OCI-LY3 (cell line): ENCODE results near the gene TNS3.

Source experiments
- H2AFZ ChIP-seq: fragments of 200-600, 300-600 bp; shearing (Covaris generic); 2 replicates; pipeline ENCODE4 v1.6.0; 2014; ENCODE audit warnings: antibody characterized with exemption, low read depth, low read length
- H3K27ac ChIP-seq: fragments of 200-600, 300-600 bp; sonication (generic); 2 replicates; pipeline ENCODE4 v1.5.1; 2014; ENCODE audit warnings: mild to moderate bottlenecking, low read length, moderate library complexity, mixed read lengths
- H3K27me3 ChIP-seq: fragments of 200-600, 300-600 bp; sonication (generic); 2 replicates; pipeline ENCODE4 v1.6.1; 2014; ENCODE audit warnings: low read depth, low read length, mixed read lengths
- H3K36me3 ChIP-seq: fragments of 200-600, 300-600 bp; sonication (generic); replicated peaks from 2 replicates; pipeline ENCODE3; 2014; ENCODE audit warnings: low read depth, low read length, mixed read lengths
- H3K4me1 ChIP-seq: fragments of 300-600, 200-600 bp; sonication (generic); 2 replicates; pipeline ENCODE4 v1.6.1; 2014; ENCODE audit warnings: low read length, mixed read lengths
- H3K4me2 ChIP-seq: fragments of 200-600, 300-600 bp; sonication (generic); 2 replicates; pipeline ENCODE4 v1.6.1; 2014; ENCODE audit warnings: low read length, mixed read lengths
- H3K4me3 ChIP-seq: fragments of 300-600, 200-600 bp; sonication (generic); 2 replicates; pipeline ENCODE4 v1.5.1; 2014; ENCODE audit warnings: antibody characterized with exemption, mild to moderate bottlenecking, low read length, moderate library complexity
- H3K79me2 ChIP-seq: fragments of 300-600, 200-600 bp; shearing (Covaris generic); 2 replicates; pipeline ENCODE4 v1.6.1; 2014; ENCODE audit warnings: mild to moderate bottlenecking, low read length, mixed read lengths
- H3K9ac ChIP-seq: fragments of 300-600, 200-600 bp; shearing (Covaris generic); 2 replicates; pipeline ENCODE4 v1.6.0; 2014; ENCODE audit warnings: mild to moderate bottlenecking, low read length, moderate library complexity
- H3K9me3 ChIP-seq: fragments of 200-600, 300-600 bp; shearing (Covaris generic); 2 replicates; pipeline ENCODE4 v1.6.1; 2014; ENCODE audit warnings: low read length, mixed read lengths; ENCODE audit not compliant: insufficient read depth
- H4K20me1 ChIP-seq: fragments of 200-600, 300-600 bp; sonication (generic); 2 replicates; pipeline ENCODE4 v1.6.1; 2016; ENCODE audit warnings: low read length, mixed read lengths; ENCODE audit not compliant: insufficient read depth
- EZH2phosphoT487 ChIP-seq: fragments of 200-600 bp; shearing (Covaris generic); IDR thresholded peaks from 2 replicates; pipeline ENCODE4 v1.6.1; 2018; ENCODE audit warnings: antibody characterized with exemption, mixed run types, low read depth
- TF ChIP-seq, protein P1 (sequence below): fragments of 200-600, 300-600 bp; sonication (generic); IDR thresholded peaks from 2 replicates; pipeline ENCODE4 v1.5.1; 2014; ENCODE audit warnings: antibody characterized with exemption, low read length, low read depth

Gene TNS3

DNA sequence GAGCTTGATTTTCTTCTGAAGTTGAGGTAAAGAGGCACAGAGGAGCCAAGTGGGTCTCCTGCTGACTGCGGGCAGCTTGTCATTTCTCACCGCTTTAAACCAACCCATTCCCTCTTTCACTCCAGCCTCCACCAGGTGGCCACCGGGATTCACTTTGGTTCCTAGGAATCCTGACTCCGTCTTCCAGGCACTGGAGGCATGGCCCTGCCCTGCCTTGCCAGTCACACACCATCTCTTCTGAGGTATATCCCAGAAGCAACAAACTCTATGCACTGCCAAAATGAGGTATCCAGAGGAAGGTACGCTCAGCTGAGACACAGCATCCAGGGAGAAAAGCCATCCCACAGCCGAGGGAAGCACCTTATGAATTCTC lies 280.8 kb downstream of the TNS3 start:
- H3K36me3 ChIP-seq = no peaks in the 10 kb centered on the region
- H3K9me3 ChIP-seq = no peaks in the 10 kb centered on the region
- TF ChIP-seq, protein P1, sequence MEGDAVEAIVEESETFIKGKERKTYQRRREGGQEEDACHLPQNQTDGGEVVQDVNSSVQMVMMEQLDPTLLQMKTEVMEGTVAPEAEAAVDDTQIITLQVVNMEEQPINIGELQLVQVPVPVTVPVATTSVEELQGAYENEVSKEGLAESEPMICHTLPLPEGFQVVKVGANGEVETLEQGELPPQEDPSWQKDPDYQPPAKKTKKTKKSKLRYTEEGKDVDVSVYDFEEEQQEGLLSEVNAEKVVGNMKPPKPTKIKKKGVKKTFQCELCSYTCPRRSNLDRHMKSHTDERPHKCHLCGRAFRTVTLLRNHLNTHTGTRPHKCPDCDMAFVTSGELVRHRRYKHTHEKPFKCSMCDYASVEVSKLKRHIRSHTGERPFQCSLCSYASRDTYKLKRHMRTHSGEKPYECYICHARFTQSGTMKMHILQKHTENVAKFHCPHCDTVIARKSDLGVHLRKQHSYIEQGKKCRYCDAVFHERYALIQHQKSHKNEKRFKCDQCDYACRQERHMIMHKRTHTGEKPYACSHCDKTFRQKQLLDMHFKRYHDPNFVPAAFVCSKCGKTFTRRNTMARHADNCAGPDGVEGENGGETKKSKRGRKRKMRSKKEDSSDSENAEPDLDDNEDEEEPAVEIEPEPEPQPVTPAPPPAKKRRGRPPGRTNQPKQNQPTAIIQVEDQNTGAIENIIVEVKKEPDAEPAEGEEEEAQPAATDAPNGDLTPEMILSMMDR = no peak
- TF ChIP-seq EZH2phosphoT487 = no peak
- no peaks in the 10 kb centered on the region for H4K20me1 ChIP-seq
- H3K9ac ChIP-seq = no peak overlapping the region
- H3K27ac ChIP-seq = no peak overlapping the region
- no peak overlapping the region for H2AFZ ChIP-seq
- H3K79me2 ChIP-seq = no peaks in the 10 kb centered on the region
- no peak overlapping the region for H3K4me2 ChIP-seq
- H3K4me3 ChIP-seq = no peak overlapping the region
- H3K27me3 ChIP-seq = no peaks in the 10 kb centered on the region
- H3K4me1 ChIP-seq = no peaks in the 10 kb centered on the region

DNA sequence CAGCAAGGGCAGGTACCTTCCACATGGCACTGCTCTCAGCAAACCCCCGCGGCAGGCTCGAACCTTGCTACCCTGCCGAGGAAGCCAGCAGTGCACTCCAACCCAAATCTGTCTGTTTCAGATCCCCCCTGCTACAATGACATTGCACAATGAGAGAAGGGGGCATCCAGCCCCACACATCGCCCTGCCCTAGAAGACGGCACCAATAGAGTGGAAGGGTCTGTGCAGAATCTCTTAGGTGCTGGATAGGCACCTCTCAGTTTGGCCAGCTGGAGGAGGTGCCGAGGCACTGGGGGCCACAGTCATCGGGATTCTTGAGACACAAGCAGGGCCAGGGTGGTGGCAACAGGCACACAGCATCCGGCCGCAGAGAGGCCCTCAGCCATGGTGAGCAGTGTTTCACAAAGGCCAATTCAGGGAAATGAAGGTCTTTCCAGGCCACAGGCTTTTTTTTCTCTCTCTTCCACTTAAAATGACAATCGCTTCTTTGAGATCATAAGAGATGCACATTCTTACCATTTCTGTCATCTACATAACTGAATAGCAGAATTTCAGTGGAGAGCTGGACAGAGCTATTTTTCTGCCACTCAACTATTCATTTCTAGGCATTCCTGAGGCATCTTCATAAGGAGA lies 281.3 kb downstream of the TNS3 start:
- H2AFZ ChIP-seq = no peak overlapping the region
- H3K9me3 ChIP-seq = no peaks in the 10 kb centered on the region
- H3K27me3 ChIP-seq = no peaks in the 10 kb centered on the region
- no peak overlapping the region for H3K4me3 ChIP-seq
- no peaks in the 10 kb centered on the region for H4K20me1 ChIP-seq
- no peaks in the 10 kb centered on the region for H3K4me1 ChIP-seq
- no peak overlapping the region for H3K4me2 ChIP-seq
- no peak overlapping the region for H3K9ac ChIP-seq
- H3K79me2 ChIP-seq = no peaks in the 10 kb centered on the region
- no peak overlapping the region for H3K27ac ChIP-seq
- TF ChIP-seq, protein P1 = no peak
- TF ChIP-seq EZH2phosphoT487 = no peak
- no peaks in the 10 kb centered on the region for H3K36me3 ChIP-seq

DNA sequence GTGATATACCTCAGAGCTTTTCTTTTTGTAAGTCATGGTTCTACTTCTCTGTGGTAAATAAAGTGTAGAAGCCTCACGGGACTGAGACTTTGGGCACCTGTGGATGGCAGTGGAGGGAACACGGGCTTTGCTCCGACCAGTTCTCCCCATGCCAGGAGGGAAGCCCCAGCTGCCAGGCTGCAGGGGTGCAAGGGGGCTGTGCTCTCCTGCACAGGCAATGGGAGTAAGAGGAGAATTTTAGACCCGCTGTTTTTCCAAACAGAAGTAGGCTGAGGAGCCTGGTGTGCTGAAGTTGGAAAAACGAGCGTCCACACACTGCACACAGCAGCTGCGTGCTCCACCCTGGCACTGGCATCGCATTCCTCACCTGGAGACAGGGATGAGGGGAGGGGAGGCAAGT lies 282.4 kb downstream of the TNS3 start:
- Histone ChIP-seq H3K9ac (no peak overlapping the region), H3K4me3 (no peak overlapping the region), H3K36me3 (no peaks in the 10 kb centered on the region), H3K9me3 (no peaks in the 10 kb centered on the region), H3K79me2 (no peaks in the 10 kb centered on the region), H2AFZ (no peak overlapping the region), H3K27ac (no peak overlapping the region), H3K4me2 (no peak overlapping the region), H3K27me3 (no peaks in the 10 kb centered on the region), H3K4me1 (no peaks in the 10 kb centered on the region), H4K20me1 (no peaks in the 10 kb centered on the region)
- TF ChIP-seq EZH2phosphoT487 = no peak
- TF ChIP-seq, protein P1 = no peak

DNA sequence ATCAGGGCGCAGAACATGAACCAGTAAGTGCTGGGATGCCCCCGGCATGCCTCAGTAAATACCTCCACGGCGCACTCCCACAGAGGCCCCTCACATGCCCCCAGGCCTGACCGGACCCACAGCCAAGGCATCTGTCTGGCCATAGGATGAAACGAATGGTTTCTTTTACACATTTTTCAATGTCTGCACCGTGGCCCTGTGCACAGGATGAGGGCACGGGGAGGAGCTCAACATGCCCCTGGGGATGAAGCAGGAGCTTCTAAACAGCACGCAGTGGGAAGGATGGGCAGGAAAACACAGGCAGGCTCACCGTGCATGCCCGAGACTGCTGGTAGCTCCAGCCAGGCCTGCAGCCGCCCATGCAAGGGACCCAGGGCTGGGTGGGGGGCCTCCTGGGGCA lies 283.3 kb downstream of the TNS3 start:
- Histone ChIP-seq H3K27ac (no peak overlapping the region), H4K20me1 (no peaks in the 10 kb centered on the region), H3K4me2 (no peak overlapping the region), H3K9me3 (no peaks in the 10 kb centered on the region), H3K27me3 (no peaks in the 10 kb centered on the region), H3K36me3 (no peaks in the 10 kb centered on the region), H3K79me2 (no peaks in the 10 kb centered on the region), H2AFZ (no peak overlapping the region), H3K4me3 (no peak overlapping the region), H3K4me1 (no peaks in the 10 kb centered on the region), H3K9ac (no peak overlapping the region)
- no peak for TF ChIP-seq EZH2phosphoT487
- TF ChIP-seq, protein P1 = no peak
